PC-9 (cell line): Measurements from ENCODE around the gene CMTM5. TPM values are rescaled to one million over a fixed set of nuclear protein-coding genes. Genes with fewer than 3 reads are reported as not detected.

Experiments
- BruUV-seq: library from RNA; stranded (reverse); fragments of 400-500 nt; replicated peaks from 2 replicates; lab custom pipeline; 2021; lab: Mats Ljungman, UMichigan
- CTCF ChIA-PET: fragments of 300-600 bp; sonication (Branson Sonifier 250); formaldehyde crosslinking; loops from one replicate; lab custom pipeline; 2022; ENCODE audit warnings: antibody characterized with exemption; lab: Charles Lee
- POLR2A ChIA-PET: fragments of 300-600 bp; sonication (Branson Sonifier 250); formaldehyde crosslinking; loops from one replicate; lab custom pipeline; 2022; ENCODE audit warnings: antibody characterized with exemption; ENCODE audit not compliant: unreplicated experiment; lab: Charles Lee
- DNase-seq, 2 experiments: peaks; one replicate each; pipeline versions ENCODE4 v3.0.0 to v3.0.0-alpha.2; 2015 to 2022; ENCODE audit warnings: mixed read lengths in 1 of 2
- H2AFZ ChIP-seq: fragments of 200-600 bp; sonication (generic); 2 replicates; pipeline ENCODE4 v1.8.1; 2017; ENCODE audit warnings: antibody characterized with exemption
- H3F3A ChIP-seq: fragments of 200-600 bp; sonication (generic); 2 replicates; pipeline ENCODE4 v1.8.1; 2017; ENCODE audit warnings: antibody characterized with exemption, mild to moderate bottlenecking, low read depth; ENCODE audit not compliant: insufficient read depth
- H3K27ac ChIP-seq: fragments of 200-600 bp; sonication (generic); 2 replicates; pipeline ENCODE4 v1.6.1; 2016; ENCODE audit warnings: mixed run types
- H3K27me3 ChIP-seq: fragments of 200-600 bp; sonication (generic); 2 replicates; pipeline ENCODE4 v1.6.1; 2016; ENCODE audit warnings: low read depth, mixed run types; ENCODE audit not compliant: insufficient read depth
- H3K36me3 ChIP-seq: fragments of 200-600 bp; sonication (generic); 2 replicates; pipeline ENCODE4 v1.6.1; 2016; ENCODE audit warnings: low read depth, mixed run types
- H3K4me1 ChIP-seq: fragments of 200-600 bp; sonication (generic); replicated peaks from 2 replicates; pipeline ENCODE4 v1.6.1; 2016; ENCODE audit warnings: mixed run types; ENCODE audit not compliant: insufficient read depth
- H3K4me2 ChIP-seq: fragments of 200-600 bp; sonication (generic); 2 replicates; pipeline ENCODE4 v1.6.1; 2017; ENCODE audit warnings: mixed run types
- H3K4me3 ChIP-seq: fragments of 200-600 bp; sonication (generic); 2 replicates; pipeline ENCODE4 v1.6.1; 2016; ENCODE audit warnings: mixed run types
- H3K79me2 ChIP-seq: fragments of 200-600 bp; sonication (generic); 2 replicates; pipeline ENCODE4 v1.6.1; 2017; ENCODE audit warnings: low read depth, mixed run types
- H3K9me2 ChIP-seq: fragments of 200-600 bp; sonication (generic); 2 replicates; pipeline ENCODE4 v1.8.1; 2017; ENCODE audit warnings: mild to moderate bottlenecking; ENCODE audit not compliant: insufficient read depth
- H3K9me3 ChIP-seq: fragments of 200-600 bp; sonication (generic); 2 replicates; pipeline ENCODE4 v1.8.1; 2016; ENCODE audit warnings: low read depth; ENCODE audit not compliant: insufficient read depth
- H4K20me1 ChIP-seq: fragments of 200-600 bp; sonication (generic); 2 replicates; pipeline ENCODE4 v1.8.1; 2017; ENCODE audit not compliant: insufficient read depth
- EZH2 ChIP-seq: fragments of 200-600 bp; sonication (generic); IDR thresholded peaks from 2 replicates; pipeline ENCODE4 v1.8.0; 2017; ENCODE audit warnings: antibody characterized with exemption, low read depth
- intact Hi-C: fragments of 100-400 bp; cut with micrococcal nuclease; formaldehyde crosslinking; loops from one replicate; pipeline ENCODE4 v1.10.0; 2022; ENCODE audit not compliant: unreplicated experiment
- total RNA-seq: library from RNA; stranded (reverse); gene quantifications from 2 replicates; pipeline ENCODE4 v1.2.3, GENCODE V29; 2021
- TF ChIP-seq, protein P1 (sequence below): fragments of 200-600 bp; sonication (generic); conservative IDR thresholded peaks from 2 replicates; pipeline ENCODE4 v1.6.1; 2017; ENCODE audit warnings: mixed run types, antibody characterized with exemption, mild to moderate bottlenecking, moderate library complexity

Gene CMTM5
- total RNA-seq, 1 experiment from 2014 or later, result not detected

DNA sequence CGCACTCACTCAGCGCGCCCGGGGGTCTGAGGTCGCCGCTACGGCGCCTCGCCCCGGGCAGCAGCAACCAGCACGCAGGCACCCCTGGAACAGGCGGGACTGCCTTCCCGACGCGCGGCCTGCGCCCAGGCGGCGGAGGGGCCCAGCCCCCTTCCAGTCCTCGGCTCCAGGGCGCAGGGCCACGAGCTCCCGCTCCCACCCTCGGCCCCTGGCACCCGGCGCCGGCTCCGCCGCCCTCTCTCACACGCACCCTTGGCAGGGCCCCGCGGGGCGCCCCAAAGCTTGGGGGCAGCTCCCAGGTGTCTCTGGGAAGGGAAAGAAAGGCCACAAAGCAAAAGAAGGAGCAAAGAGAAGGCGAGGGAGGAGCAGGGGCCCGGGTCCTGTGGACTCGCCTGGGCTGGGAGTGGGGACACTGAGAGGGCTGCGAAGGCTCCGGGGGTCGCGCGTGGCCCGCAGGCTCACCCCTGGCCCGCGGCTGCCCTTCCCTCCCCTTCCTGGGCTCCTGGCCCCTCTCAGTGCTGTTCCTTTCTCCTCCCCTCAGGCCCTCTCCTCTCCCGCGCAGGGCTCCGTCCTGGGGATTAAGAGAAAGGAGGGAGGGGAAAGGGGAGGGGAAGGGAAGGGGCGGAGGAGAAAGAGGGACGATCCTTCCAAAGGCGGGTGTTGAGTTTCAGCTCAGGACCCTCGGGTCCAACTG is 11.0 kb upstream of the CMTM5 start:
- Histone ChIP-seq H3K79me2 (no peaks in the 10 kb centered on the region), H3K4me2 (no peak overlapping the region), H3K36me3 (no peaks in the 10 kb centered on the region), H3K27me3 (peaks cover 48% of the 10 kb centered on the region), H4K20me1 (no peaks in the 10 kb centered on the region), H3K4me3 (no peak overlapping the region), H3K27ac (no peak overlapping the region), H3K9me3 (no peaks in the 10 kb centered on the region), H2AFZ (no peak overlapping the region), H3K4me1 (no peaks in the 10 kb centered on the region), H3F3A (no peaks in the 10 kb centered on the region), H3K9me2 (no peaks in the 10 kb centered on the region)
- no peak for TF ChIP-seq EZH2
- TF ChIP-seq, protein P1, sequence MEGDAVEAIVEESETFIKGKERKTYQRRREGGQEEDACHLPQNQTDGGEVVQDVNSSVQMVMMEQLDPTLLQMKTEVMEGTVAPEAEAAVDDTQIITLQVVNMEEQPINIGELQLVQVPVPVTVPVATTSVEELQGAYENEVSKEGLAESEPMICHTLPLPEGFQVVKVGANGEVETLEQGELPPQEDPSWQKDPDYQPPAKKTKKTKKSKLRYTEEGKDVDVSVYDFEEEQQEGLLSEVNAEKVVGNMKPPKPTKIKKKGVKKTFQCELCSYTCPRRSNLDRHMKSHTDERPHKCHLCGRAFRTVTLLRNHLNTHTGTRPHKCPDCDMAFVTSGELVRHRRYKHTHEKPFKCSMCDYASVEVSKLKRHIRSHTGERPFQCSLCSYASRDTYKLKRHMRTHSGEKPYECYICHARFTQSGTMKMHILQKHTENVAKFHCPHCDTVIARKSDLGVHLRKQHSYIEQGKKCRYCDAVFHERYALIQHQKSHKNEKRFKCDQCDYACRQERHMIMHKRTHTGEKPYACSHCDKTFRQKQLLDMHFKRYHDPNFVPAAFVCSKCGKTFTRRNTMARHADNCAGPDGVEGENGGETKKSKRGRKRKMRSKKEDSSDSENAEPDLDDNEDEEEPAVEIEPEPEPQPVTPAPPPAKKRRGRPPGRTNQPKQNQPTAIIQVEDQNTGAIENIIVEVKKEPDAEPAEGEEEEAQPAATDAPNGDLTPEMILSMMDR, result no peak
- ChIA-PET CTCF (no interaction called here), POLR2A (no interaction called here)
- intact Hi-C loops, result no loop called here
- DNase-seq, result no peak
- no TSS peak for BruUV-seq

DNA sequence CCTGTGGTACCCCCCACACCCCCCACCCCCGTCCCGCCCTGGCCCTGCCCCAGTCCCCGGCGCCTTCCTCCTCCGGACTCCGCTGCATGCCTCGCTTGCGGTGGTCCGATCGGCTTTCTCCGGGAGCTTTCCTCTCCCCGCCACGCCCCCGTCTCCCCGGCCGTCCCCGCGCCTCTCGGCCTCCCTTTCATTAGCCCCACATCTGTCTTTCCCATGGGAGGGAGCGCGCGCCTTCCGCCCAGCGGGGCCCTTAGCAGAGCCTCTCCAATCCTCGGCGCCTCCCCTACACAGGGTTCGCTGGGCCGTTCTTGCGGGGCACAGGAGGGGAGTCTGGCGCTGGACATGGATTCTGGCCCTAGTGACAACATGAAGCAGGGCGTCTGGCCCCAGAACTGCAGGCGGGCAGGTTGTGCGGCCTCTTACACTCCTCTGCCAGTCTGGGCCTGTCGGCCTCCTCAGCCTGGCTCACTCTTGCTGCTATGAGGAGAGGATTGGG is 10.4 kb upstream of the CMTM5 start:
- no peaks in the 10 kb centered on the region for H3K36me3 ChIP-seq
- no peaks in the 10 kb centered on the region for H3K4me1 ChIP-seq
- no TSS peak for BruUV-seq
- CTCF ChIA-PET, result no interaction called here
- H3K27me3 ChIP-seq, result peaks cover 49% of the 10 kb centered on the region
- H3K9me2 ChIP-seq, result no peaks in the 10 kb centered on the region
- H3K9me3 ChIP-seq, result no peaks in the 10 kb centered on the region
- POLR2A ChIA-PET, result no interaction called here
- H4K20me1 ChIP-seq, result no peaks in the 10 kb centered on the region
- H3K27ac ChIP-seq, result no peak overlapping the region
- no peak overlapping the region for H3K4me2 ChIP-seq
- H3F3A ChIP-seq, result no peaks in the 10 kb centered on the region
- H3K79me2 ChIP-seq, result no peaks in the 10 kb centered on the region
- no peak for DNase-seq
- no peak overlapping the region for H2AFZ ChIP-seq
- TF ChIP-seq, protein P1, result no peak
- no peak overlapping the region for H3K4me3 ChIP-seq
- intact Hi-C loops, result no loop called here

DNA sequence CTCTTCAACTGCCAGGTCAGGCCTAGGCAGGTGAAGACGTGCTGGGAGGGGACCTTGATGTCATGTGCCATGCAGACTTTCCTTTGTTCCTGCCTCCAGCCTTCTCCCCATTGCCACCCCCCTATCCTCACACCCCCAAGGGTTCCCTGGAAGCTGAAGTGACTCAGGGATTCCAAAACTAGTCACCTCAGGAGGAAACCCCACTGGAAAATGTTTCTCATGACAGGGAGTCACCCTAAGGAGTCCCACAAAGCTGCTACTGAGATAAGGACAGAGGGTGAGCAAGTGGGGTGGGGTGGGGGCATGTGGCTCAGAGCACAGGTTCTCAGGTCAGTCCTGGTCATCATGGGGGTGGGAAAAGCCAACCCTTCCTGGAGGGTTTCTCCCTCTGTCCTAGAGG is 6.6 kb upstream of the CMTM5 start:
- Histone ChIP-seq H2AFZ (no peak overlapping the region), H3K79me2 (no peaks in the 10 kb centered on the region), H3F3A (no peaks in the 10 kb centered on the region), H3K4me1 (no peaks in the 10 kb centered on the region), H3K9me2 (no peaks in the 10 kb centered on the region), H3K9me3 (no peaks in the 10 kb centered on the region), H4K20me1 (no peaks in the 10 kb centered on the region), H3K27me3 (peaks cover 33% of the 10 kb centered on the region), H3K4me3 (no peak overlapping the region), H3K4me2 (no peak overlapping the region), H3K36me3 (no peaks in the 10 kb centered on the region), H3K27ac (no peak overlapping the region)
- no TSS peak for BruUV-seq
- intact Hi-C loops, result no loop called here
- TF ChIP-seq, protein P1, result no peak
- DNase-seq, result no peak
- ChIA-PET POLR2A (interaction anchor here (0.6 kb wide), 1 partner anchor 13 kb away, joined by 7 read pairs; no protein-coding TSS in a partner anchor), CTCF (no interaction called here)
